Testis (tissue), 3 donors: ENCODE measurements around the gene CORO1C. TPM values are rescaled to one million over a fixed set of nuclear protein-coding genes. Genes with fewer than 3 reads are reported as not detected.

ENCODE experiments used
- DNase-seq: peaks from one replicate; pipeline ENCODE4 v3.0.0-alpha.2; 2019
- H3K27ac ChIP-seq, 2 donors: fragments of 200-600 bp; sonication (generic); one replicate each; pipeline ENCODE4 v1.5.1; 2019
- H3K27me3 ChIP-seq: fragments of 200-600 bp; sonication (generic); one replicate; pipeline ENCODE4 v1.5.1; 2019
- H3K36me3 ChIP-seq: fragments of 200-600 bp; sonication (generic); one replicate; pipeline ENCODE4 v1.5.1; 2017; ENCODE audit warnings: low read depth; ENCODE audit errors: missing control alignments
- H3K4me1 ChIP-seq: fragments of 200-600 bp; sonication (generic); one replicate; pipeline ENCODE4 v1.5.1; 2019
- H3K4me3 ChIP-seq, 2 donors: fragments of 200-600 bp; sonication (generic); one replicate each; pipeline ENCODE4 v1.5.1; 2017 to 2019
- H3K9me3 ChIP-seq: fragments of 200-600 bp; sonication (generic); one replicate; pipeline ENCODE4 v1.5.1; 2017
- POLR2A ChIP-seq: fragments of 450-650 bp; IDR thresholded peaks from one replicate; pipeline ENCODE4 v1.6.1; 2017; ENCODE audit warnings: antibody characterized with exemption, mild to moderate bottlenecking, moderate library complexity
- WGBS, 2 donors: methylation state at CpG; one replicate each; pipeline ENCODE4 v1.1.5; 2018; 5-methylcytosine and 5-hydroxymethylcytosine counted together
- intact Hi-C: fragments of 100-400 bp; cut with DNase I; formaldehyde crosslinking; loops from one replicate; pipeline ENCODE4 v1.15.1; 2023; ENCODE audit warnings: low total_unique reads
- polyA plus RNA-seq: library from polyadenylated mRNA; stranded (reverse); fragments of 350-450 nt; fragmentation: Illumina TruSeq; extraction: RNeasy Lipid Tissue Mini Kit (QIAGEN cat#74804); gene quantifications from one replicate; pipeline ENCODE4 v1.2.3, GENCODE V29; 2014; ENCODE audit warnings: low read depth, low replicate concordance; ENCODE audit not compliant: insufficient read depth
- total RNA-seq, 2 donors: library from RNA; depleted of rRNA; stranded (reverse); fragments of >200 nt; gene quantifications; one replicate each; pipeline ENCODE4 v1.2.3, GENCODE V29; 2016
- TF ChIP-seq, protein P1 (sequence below), 3 experiments: fragments of 450-650 bp in 2 of 3; fragments of 200-600 bp in 1 of 3; sonication (generic) in 1 of 3; IDR thresholded peaks; one replicate each; pipeline ENCODE4 v1.5.1; 2016 to 2019; ENCODE audit warnings: antibody characterized with exemption in 3 of 3, mild to moderate bottlenecking in 2 of 3, moderate library complexity in 1 of 3

The CORO1C gene
- total and polyA plus RNA-seq, 3 donors from 2014 or later, result 57.2 to 73.4 (median 70.2) TPM

- H3K27me3 ChIP-seq, result no peaks in the 10 kb centered on the region
- H3K4me1 ChIP-seq, result peaks cover 25% of the 10 kb centered on the region
- no peaks in the 10 kb centered on the region for H3K36me3 ChIP-seq
- H3K4me3 ChIP-seq, result no peak overlapping the region
- no peaks in the 10 kb centered on the region for H3K9me3 ChIP-seq
- no peak for TF ChIP-seq POLR2A
- TF ChIP-seq, protein P1, sequence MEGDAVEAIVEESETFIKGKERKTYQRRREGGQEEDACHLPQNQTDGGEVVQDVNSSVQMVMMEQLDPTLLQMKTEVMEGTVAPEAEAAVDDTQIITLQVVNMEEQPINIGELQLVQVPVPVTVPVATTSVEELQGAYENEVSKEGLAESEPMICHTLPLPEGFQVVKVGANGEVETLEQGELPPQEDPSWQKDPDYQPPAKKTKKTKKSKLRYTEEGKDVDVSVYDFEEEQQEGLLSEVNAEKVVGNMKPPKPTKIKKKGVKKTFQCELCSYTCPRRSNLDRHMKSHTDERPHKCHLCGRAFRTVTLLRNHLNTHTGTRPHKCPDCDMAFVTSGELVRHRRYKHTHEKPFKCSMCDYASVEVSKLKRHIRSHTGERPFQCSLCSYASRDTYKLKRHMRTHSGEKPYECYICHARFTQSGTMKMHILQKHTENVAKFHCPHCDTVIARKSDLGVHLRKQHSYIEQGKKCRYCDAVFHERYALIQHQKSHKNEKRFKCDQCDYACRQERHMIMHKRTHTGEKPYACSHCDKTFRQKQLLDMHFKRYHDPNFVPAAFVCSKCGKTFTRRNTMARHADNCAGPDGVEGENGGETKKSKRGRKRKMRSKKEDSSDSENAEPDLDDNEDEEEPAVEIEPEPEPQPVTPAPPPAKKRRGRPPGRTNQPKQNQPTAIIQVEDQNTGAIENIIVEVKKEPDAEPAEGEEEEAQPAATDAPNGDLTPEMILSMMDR (IDR thresholded peaks at IDR 0.05), result no peak
- 58 to 72% methylated on average over 8 to 9 of the region's 9 CpGs for WGBS, 2 donors
- intact Hi-C loops, result no loop called here
- no peak for DNase-seq
- H3K27ac ChIP-seq, result peak overlapping the region in 1 of 2 donors; percentile 19
Measured at GRCh38 chr12:108641446-108642268, 89.7 kb downstream of the CORO1C start.

DNA sequence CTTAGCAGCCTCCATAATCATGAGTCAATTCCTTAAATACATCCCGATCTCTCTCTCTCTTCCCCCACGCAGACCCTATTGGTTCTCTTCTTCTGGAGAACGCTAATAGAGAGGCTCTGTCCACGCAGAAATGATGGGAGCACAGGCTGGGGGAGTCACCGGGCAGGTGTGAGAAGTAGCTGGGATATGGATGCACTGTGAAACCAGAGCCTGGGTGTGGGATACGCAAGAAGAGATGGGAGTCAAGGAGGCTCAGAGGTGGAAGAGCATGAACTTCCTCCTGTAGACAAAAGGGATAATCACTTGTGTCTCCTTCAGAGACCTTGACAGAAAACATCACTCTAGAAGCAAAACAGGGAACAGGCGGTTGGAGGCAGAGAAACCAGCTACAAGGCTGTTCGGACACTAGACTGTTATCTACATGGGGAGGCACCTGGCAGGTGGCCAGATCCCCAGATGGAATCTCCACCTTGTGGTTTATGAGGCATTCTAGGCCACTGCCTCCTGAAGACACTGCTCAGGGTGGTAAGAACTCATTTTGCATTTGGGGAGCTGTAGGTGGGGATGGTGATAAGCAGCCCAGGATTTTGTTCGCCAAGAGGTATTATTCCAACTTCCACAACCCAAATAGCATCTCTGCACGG is 90.4 kb downstream of the CORO1C start:
- peak; percentile 40 for DNase-seq
- WGBS, 2 donors, result 44 to 55% methylated on average over 9 to 10 of the region's 10 CpGs
- intact Hi-C loops, result no loop called here
- H3K36me3 ChIP-seq, result no peaks in the 10 kb centered on the region
- peak overlapping the region in 1 of 2 donors; percentile 19 for H3K27ac ChIP-seq
- no peak for TF ChIP-seq POLR2A
- H3K27me3 ChIP-seq, result no peaks in the 10 kb centered on the region
- no peak overlapping the region for H3K4me3 ChIP-seq
- H3K4me1 ChIP-seq, result peaks cover 25% of the 10 kb centered on the region
- no peaks in the 10 kb centered on the region for H3K9me3 ChIP-seq

- Histone ChIP-seq H3K4me3 (no peak overlapping the region), H3K4me1 (peaks cover 22% of the 10 kb centered on the region), H3K36me3 (no peaks in the 10 kb centered on the region), H3K27me3 (no peaks in the 10 kb centered on the region), H3K27ac (peak overlapping the region in 1 of 2 donors; percentile 53), H3K9me3 (no peaks in the 10 kb centered on the region)
- no peak for TF ChIP-seq POLR2A
- TF ChIP-seq, protein P1 (IDR thresholded peaks at IDR 0.05), result no peak
- no peak for DNase-seq
- WGBS, 2 donors, result 88 to 93% methylated on average over 11 of the region's 11 CpGs
- intact Hi-C loops, result no loop called here
Measured at GRCh38 chr12:108638997-108639822, 92.1 kb downstream of the CORO1C start.

GRCh38 chr12:108638141-108638827 is 93.0 kb downstream of the CORO1C start:
- no peak for TF ChIP-seq POLR2A
- TF ChIP-seq, protein P1 (IDR thresholded peaks at IDR 0.05), result no peak
- H3K9me3 ChIP-seq, result no peaks in the 10 kb centered on the region
- peak overlapping the region; percentile 13 to 53 for H3K27ac ChIP-seq
- peaks cover 16% of the 10 kb centered on the region for H3K4me1 ChIP-seq
- no peak for DNase-seq
- intact Hi-C loops, result no loop called here
- no peak overlapping the region for H3K4me3 ChIP-seq
- no peaks in the 10 kb centered on the region for H3K36me3 ChIP-seq
- WGBS, 2 donors, result 45 to 62% methylated on average over 17 to 18 of the region's 18 CpGs
- no peaks in the 10 kb centered on the region for H3K27me3 ChIP-seq
